Measurements from ENCODE around the gene RTF2.

GRCh38 chr20:56501116-56501515 lies 32.7 kb downstream of the RTF2 start:
- TF ChIP-seq POLR2A (IDR thresholded peaks at IDR 0.05) = no peak
- TF ChIP-seq, protein P1, sequence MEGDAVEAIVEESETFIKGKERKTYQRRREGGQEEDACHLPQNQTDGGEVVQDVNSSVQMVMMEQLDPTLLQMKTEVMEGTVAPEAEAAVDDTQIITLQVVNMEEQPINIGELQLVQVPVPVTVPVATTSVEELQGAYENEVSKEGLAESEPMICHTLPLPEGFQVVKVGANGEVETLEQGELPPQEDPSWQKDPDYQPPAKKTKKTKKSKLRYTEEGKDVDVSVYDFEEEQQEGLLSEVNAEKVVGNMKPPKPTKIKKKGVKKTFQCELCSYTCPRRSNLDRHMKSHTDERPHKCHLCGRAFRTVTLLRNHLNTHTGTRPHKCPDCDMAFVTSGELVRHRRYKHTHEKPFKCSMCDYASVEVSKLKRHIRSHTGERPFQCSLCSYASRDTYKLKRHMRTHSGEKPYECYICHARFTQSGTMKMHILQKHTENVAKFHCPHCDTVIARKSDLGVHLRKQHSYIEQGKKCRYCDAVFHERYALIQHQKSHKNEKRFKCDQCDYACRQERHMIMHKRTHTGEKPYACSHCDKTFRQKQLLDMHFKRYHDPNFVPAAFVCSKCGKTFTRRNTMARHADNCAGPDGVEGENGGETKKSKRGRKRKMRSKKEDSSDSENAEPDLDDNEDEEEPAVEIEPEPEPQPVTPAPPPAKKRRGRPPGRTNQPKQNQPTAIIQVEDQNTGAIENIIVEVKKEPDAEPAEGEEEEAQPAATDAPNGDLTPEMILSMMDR (IDR thresholded peaks at IDR 0.05) = no peak

Data from tibial nerve (tissue), 3 donors.